Suprapubic skin (tissue), 3 donors: ENCODE results near the gene U2AF2.

Source experiments
- POLR2A ChIP-seq, 2 donors: fragments of 450-650 bp; IDR thresholded peaks; one replicate each; pipeline ENCODE4 v1.6.1; 2017; ENCODE audit warnings: antibody characterized with exemption in 2 of 2, mild to moderate bottlenecking in 2 of 2, moderate library complexity in 2 of 2
- TF ChIP-seq, protein P1 (sequence below), 2 donors: fragments of 200-600 bp in 1 of 2; fragments of 450-650 bp in 1 of 2; sonication (generic) in 1 of 2; IDR thresholded peaks; one replicate each; pipeline ENCODE4 v1.5.1; 2016 to 2019; ENCODE audit warnings: antibody characterized with exemption in 2 of 2, mild to moderate bottlenecking in 1 of 2, moderate library complexity in 1 of 2

DNA sequence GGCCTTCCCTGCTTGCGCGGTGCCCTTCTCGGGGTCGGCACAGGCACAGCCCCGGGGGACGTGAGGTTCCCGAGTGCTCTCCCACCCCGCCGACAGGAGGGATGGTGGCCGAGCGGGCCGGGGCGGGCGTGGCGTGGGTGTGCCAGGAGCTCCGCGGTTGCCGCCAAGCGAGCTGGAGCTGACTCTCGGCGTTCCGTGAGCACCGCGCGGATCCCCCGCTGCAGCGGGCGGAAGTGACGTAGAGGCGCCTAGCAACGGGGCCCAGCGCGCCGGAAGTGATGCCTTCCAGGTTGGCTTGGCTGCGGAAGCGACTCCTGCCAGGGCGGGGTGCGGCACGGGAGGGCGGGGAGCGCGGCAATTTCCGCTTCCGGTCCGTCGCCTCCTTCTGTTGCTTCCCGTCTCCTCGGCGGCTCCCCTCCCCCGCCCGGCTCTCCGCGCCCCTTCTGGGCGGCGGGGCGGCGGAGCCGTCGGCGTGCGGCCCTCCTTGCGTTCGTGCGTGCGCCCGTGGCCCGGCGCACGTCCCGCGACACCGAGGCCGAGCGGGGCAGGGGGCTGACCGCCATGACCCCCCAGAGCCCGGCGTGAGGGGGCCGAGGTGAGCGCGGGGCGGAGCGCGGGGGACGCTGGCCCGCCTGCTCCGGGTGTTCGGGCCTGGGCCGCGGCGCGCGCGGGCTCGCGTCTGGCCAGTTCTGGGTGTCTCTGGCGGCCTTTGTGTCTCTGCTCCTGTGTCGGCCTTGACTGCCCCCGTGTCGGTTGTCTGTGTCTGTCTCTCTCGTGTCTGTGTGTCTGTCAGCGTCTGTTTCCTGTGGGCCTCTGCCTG, 20.2 kb downstream of the U2AF2 start, which contains the start of gene EPN1:
- TF ChIP-seq, protein P1, sequence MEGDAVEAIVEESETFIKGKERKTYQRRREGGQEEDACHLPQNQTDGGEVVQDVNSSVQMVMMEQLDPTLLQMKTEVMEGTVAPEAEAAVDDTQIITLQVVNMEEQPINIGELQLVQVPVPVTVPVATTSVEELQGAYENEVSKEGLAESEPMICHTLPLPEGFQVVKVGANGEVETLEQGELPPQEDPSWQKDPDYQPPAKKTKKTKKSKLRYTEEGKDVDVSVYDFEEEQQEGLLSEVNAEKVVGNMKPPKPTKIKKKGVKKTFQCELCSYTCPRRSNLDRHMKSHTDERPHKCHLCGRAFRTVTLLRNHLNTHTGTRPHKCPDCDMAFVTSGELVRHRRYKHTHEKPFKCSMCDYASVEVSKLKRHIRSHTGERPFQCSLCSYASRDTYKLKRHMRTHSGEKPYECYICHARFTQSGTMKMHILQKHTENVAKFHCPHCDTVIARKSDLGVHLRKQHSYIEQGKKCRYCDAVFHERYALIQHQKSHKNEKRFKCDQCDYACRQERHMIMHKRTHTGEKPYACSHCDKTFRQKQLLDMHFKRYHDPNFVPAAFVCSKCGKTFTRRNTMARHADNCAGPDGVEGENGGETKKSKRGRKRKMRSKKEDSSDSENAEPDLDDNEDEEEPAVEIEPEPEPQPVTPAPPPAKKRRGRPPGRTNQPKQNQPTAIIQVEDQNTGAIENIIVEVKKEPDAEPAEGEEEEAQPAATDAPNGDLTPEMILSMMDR (IDR thresholded peaks at IDR 0.05), result no peak
- TF ChIP-seq POLR2A (IDR thresholded peaks at IDR 0.05), result peak in 1 of 2 donors; percentile 32
